Ramos (cell line): ENCODE data around the gene BNIP1.

Source experiments
- in situ Hi-C: fragments of 300-500 bp; cut with MboI; formaldehyde crosslinking; loops from one replicate; pipeline ENCODE4 v1.14.3; 2022; ENCODE audit warnings: low sequenced_read_pairs; ENCODE audit not compliant: unreplicated experiment

The BNIP1 gene

DNA sequence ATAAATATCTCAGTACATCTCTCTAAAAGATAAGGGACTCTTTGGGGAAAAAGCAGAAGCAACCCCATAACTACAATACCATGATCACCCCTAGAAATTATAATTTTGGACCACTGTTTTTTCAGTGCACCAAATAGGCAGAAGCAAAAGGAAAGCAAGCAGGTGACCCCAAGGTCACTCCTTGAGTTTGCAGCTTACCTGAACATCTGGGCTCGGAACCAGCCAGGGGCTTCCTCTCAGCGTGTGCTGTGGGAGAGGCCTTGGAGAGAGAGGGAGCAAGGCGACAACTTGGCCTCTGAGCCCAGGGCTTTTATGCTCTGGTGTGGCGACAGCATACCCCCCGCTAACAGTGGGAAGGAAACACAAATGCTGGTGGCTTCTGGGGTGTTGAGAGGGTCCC, 16.8 kb downstream of the BNIP1 start:
- in situ Hi-C loops: no loop called here

- in situ Hi-C loops: no loop called here
Observed at GRCh38 chr5:173163219-173163618, 18.9 kb downstream of the BNIP1 start.

DNA sequence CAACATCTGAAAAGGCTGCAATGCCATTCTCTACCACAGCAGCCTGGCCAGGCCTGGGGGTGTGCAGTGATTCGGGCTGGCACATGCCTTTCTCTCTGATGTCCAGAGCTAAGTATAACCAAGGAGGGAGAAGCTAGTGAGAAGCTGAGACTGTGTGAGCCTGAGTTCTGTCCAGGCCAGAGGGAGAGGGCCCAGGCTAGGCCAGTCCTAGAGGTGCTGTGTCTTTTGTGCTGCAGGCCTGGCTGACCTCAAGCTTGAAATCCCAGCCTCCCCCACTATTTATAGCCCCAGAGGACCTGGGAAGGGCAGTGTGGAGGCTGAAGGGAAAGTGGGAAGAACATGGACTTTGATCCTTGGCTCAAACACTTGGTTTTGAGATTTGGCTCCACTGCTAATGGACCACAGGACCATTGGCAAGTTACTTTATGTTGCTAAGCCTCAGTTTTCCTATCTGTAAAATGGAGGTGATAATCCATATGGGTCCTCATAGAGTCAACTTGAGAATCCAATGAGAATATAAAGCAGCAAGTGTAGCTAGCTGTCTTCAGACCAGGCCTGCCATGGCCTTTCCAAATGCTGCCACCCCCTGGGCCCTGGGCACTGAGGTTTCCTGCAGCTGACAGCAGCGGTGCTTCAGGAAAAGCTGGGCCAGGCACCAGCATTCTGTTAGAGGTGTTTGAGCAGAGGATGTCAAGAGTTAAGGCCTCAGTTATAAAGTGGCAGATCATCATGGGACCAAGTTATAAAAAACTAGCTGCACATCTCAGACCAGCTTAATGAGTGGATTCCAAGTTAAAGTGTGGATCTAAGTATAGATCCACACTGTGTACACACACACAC, 21.1 kb downstream of the BNIP1 start:
- in situ Hi-C loops: no loop called here

DNA sequence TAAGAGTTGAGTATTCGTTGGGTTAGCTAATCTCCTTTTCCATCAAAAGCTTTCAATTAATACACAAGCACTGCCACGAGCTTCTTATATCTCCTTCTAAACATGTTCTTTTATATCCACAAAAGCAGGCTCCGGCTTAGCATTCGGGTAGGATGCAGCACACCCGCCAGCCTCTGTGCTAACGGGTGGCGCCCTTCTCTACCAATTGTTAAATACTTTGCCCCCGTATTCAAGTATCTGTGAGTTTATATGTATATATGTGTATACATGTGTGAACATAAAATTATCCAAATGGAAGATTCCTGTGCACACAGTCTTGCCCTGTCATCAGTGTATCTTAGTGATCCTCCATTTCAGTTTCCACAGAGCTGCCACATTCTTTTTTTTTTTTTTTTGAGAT, 27.8 kb downstream of the BNIP1 start:
- in situ Hi-C loops: no loop called here

DNA sequence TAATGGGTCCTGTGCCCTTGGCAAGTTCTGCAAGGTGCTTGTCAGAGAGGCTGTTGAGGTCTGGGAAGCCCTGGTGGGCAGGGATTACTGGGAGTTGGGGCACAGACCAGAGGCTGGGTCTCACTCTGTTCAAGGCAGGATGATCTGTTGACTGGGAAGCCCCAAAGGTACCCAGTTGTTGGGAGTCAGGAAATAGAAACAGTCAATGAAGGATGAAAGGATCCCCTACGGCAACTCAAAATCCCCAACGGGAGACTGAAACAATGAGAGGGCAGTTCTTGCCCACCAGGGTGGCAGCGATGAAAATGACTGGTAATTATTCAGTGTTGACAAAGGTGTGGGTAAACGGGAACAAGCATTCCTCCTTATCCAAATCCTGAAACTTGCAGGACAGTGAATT, 31.2 kb downstream of the BNIP1 start:
- in situ Hi-C loops: loop anchor here (25.0 kb wide), 1 partner anchor 463 kb away; no protein-coding TSS in a partner anchor

- in situ Hi-C loops: loop anchor here (25.0 kb wide), 1 partner anchor 466 kb away; no protein-coding TSS in a partner anchor
Observed at GRCh38 chr5:173178369-173178910, 34.1 kb downstream of the BNIP1 start.

- in situ Hi-C loops: loop anchor here (25.0 kb wide), 1 partner anchor 468 kb away; no protein-coding TSS in a partner anchor
Observed at GRCh38 chr5:173180331-173180730, 36.0 kb downstream of the BNIP1 start.

- in situ Hi-C loops: loop anchor here (25.0 kb wide), 1 partner anchor 475 kb away; no protein-coding TSS in a partner anchor
Observed at GRCh38 chr5:173187054-173187743, 42.9 kb downstream of the BNIP1 start.

- in situ Hi-C loops: loop anchor here (25.0 kb wide), 1 partner anchor 476 kb away; no protein-coding TSS in a partner anchor
Observed at GRCh38 chr5:173188280-173188679, 43.9 kb downstream of the BNIP1 start.

GRCh38 chr5:173191015-173191414, 46.7 kb downstream of the BNIP1 start:
- in situ Hi-C loops: loop anchor here (25.0 kb wide), 1 partner anchor 479 kb away; no protein-coding TSS in a partner anchor

GRCh38 chr5:173191561-173191960, 47.2 kb downstream of the BNIP1 start:
- in situ Hi-C loops: loop anchor here (25.0 kb wide), 1 partner anchor 479 kb away; no protein-coding TSS in a partner anchor

- in situ Hi-C loops: loop anchor here (25.0 kb wide), 1 partner anchor 480 kb away; no protein-coding TSS in a partner anchor
Observed at GRCh38 chr5:173192561-173192960, 48.2 kb downstream of the BNIP1 start.

- in situ Hi-C loops: loop anchor here (25.0 kb wide), 1 partner anchor 484 kb away; no protein-coding TSS in a partner anchor
Observed at GRCh38 chr5:173196133-173196952, 52.0 kb downstream of the BNIP1 start.

- in situ Hi-C loops: loop anchor here (25.0 kb wide), 1 partner anchor 485 kb away; no protein-coding TSS in a partner anchor
Observed at GRCh38 chr5:173197375-173197891, 53.1 kb downstream of the BNIP1 start.

- in situ Hi-C loops: loop anchor here (25.0 kb wide), 1 partner anchor 486 kb away; no protein-coding TSS in a partner anchor
Observed at GRCh38 chr5:173198049-173198448, 53.7 kb downstream of the BNIP1 start.

DNA sequence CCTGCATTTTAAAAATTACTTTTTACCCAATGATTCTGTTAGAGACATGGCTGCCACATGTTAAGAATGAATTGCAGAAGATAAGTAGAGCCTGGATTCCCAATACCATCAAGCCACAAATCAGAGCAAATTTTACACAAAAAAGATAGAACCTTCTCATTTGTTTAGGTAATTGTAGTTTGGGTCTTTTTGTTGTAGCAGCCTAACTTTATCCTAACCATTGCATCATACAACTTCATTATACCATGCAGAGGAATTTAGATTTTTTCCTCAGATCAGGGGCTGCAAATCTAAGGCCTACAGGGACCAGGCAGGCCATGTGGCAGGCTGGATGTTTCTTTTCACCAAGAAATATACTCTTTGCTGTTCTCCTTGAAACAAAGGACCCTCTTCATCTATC, 56.0 kb downstream of the BNIP1 start:
- in situ Hi-C loops: no loop called here

- in situ Hi-C loops: no loop called here
Observed at GRCh38 chr5:173201636-173202265, 57.4 kb downstream of the BNIP1 start.

- in situ Hi-C loops: no loop called here
Observed at GRCh38 chr5:173202266-173202875, 58.0 kb downstream of the BNIP1 start.
